GM19240 (cell line): ENCODE results near the gene MPPED2.
"Not testable (repeated sequence)": the region's sequence is repeated elsewhere in the genome, so short reads cannot be mapped to it uniquely, and the experiment has no call there.

Source experiments
- DNase-seq: peaks from one replicate; pipeline ENCODE4 v3.0.0; 2011; ENCODE audit warnings: low spot score; ENCODE audit not compliant: insufficient read length

Gene MPPED2

DNA sequence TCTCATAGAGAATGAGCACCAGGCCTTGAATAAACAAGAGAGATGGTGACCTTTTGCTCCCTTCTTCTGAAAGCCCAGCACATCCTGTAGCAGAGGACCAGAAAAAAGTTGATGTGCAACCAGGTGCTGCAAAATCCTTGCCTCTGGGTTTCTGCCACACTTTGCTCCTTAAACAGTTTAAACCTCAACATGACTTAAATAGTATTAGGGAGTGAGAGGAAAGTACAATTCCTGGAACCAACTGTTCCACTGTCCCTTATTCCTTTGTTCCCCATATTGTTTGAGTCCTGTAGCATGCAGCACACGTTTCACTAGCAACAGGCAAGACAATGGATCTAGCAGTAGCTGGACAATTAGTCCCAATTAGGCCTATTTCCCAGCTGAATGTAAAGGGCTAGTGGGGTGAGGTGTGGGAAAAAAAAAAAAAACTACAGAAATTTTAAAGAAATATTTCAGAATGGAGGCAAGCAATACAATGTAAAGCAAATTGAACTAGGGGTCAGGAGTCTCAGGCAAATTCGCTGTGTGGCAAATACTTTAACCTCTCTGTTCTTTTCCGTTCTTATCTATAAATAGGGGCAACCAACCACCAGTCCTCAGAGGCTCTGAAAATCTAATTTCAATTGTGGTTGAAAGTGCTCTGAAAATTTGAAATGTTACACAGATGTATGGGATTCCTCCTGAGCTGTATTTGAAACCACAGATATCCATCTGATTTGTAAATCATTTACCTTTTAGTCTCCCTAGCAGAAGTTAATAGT, 6.6 kb downstream of the MPPED2 start:
- no peak for DNase-seq

DNA sequence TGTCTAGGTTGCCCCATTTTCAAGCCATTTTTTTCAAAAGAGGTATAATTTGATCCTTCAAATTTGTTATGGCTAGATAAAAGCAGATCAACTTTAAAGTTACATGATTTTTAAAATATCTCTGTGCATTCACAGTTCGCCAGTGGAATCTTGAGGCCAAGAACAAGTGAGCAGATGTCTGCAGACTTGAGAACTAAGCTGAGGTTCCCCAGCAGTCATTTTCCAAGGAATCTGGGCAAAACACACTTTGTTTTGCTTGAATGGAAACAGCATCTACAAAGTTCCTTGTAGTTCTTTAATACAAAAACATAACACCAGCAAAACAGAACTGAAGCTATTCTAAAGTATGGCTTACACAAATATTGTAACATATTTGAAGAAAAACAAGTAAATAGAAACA, 7.7 kb downstream of the MPPED2 start:
- DNase-seq: no peak

DNA sequence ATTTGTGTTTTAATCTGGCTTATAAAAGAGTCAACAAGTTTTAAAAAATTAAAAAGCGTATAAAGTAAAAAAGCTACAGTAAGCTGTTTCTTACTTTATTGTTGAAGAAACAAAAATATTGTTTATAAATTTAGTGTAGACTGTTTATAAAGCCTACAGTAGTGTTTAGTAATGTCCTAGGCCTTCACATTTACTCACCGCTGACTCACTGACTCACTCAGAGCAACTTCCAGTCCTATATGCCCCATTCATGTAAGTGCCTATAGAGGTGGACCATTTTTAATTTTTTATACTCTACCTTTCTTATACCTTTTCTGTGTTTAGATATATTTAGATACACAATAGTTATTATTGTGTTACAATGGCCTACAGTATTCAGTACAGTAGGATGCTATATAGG, 12.2 kb downstream of the MPPED2 start:
- DNase-seq: no peak

DNA sequence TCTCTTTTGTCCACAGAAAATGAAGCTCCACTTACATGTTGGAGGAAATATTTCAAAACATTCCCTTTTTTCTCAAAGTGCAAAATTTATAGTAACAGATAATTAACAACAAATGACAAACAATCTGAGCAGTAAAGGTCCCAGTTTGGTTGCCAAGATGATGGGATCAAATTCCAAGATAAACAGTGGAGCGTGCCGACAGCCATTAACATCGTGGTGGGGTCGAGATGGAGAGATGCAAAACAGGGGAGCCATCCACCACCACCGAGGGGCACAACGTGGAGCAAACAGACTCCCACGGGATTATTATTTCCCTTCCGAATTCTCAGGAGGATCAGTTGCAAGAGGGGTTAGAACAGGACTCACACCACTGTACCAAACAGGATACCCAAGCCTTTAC, 17.2 kb downstream of the MPPED2 start:
- no peak for DNase-seq

DNA sequence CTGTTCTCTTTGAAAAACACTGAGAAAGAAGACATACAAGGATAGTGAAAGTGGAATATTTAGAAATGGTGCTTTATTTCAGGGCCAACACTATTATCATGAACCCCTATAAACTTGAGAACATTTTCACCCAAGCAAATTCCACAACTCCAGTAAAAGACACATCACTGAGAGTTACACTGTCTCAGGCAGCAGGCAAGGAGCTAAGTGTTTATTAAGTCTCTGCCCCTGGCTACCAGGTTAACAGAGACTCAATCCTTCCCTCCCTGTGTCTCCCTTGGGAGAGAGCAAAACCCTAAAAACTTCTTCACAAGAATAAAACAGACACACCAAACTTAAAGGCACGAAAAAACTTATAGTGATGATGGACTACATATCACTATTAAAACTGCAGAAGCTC, 18.5 kb downstream of the MPPED2 start:
- DNase-seq: no peak

GRCh38 chr11:30567120-30567519, 19.0 kb downstream of the MPPED2 start:
- no peak for DNase-seq

DNA sequence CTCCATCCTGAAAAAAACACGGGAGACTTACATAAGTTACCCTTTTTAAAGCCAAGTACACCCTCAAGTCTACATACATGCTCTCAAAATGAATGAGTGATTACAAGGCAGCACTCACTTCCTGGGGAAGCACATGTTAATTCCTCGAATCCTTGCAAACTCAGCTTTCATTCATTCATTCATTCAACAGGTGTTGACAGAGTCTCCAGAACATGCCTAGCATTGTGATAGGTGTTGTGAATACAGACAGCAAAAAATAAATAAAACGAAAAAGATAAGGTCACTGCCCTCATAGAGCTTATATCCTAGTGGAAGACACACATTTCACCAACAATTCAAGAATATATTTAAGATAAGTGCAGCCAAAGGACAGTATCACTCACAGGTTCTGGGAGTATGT, 19.7 kb downstream of the MPPED2 start:
- no peak for DNase-seq

- DNase-seq: no peak
Measured at GRCh38 chr11:30565027-30565426, 21.1 kb downstream of the MPPED2 start.

DNA sequence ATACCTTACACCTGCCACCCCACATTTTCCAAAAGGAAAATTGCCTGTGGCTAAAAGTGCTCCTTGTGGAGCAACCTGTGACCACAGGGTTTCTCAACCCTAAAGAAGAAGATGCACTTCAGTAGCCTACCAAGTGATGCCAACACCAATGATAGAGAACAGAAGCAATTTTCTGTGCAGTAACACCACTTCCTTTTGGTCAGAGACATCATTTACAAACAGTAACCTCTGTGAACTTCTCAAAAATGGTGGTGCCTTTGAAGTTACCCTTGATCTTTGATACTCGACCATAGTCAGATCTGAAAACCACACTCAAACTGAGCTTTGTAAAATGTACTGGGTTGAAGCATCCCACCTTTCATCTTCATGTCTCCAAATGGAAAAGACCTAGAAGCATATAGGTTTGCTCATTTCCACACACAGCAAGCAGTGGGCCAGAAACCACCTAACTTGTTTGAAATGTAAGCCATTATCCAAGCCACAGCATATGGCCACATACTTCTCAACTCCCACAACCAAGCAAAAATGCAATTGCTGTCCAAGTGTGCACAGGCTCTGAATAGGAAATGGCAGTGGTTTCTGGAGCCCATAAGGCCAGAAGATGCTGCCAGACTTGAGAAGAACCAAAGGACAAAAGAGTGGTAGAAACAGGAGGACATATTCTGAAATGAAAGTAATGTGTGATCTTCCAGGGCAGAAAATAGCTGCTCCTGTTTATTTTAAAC, 24.3 kb downstream of the MPPED2 start:
- no peak for DNase-seq

DNA sequence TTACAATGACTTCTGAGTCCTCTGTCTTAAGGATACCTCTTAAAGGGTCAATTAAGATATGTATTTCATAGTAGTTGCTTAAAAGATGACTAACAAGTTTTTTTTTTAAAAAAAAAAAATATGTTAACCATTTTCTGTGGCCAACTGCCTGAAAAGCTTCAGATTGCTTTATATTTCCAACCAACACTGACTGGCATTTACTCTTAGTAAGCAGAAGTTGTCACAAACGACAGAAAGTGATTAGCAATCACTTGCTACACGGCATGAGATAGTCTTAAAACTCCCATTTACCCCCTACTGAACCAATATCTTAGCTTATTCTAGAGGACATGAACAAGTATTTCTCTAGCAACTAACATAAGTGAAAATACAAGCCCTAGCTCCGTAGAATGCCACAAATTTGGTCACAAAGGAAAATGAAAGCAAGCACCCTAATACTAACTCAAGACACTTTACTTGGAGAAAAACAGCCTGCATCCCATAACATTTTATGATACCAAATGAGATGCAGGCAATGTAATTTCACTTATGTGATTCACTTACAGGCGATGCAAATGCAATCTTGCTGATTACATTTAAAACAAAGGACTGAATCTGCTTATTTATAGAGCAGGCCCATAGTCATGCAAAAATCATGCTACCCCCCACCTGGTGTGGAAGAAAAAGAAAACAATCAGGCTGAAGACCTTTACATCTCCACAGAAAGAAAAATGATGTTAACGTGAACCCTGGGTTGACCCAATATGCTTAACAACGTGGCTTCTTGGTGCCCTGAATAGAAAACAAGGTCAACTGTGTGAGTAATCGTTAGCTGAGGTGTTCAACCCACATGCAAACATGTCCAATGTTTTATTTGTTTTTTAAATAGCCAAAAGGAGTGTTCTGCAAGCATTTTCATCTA, 25.7 kb downstream of the MPPED2 start:
- no peak for DNase-seq

DNA sequence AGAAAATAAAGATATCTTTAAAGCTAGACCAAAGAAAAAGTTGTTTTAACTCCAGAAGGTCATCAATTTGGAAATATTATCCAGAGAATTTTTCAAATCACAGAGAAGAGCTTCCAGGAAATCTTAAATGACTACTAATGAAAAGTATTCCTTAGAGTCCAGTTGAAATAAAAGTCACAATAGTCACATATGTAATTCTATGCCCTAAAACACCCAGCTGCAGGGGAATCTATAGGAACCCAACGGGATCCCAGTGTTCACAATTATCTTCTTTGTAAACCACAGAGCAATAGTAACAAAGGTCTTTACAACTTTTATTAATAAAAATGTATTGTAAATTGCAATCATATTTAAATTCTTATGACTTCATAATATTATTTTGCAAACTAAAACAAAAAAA, 27.1 kb downstream of the MPPED2 start:
- DNase-seq: no peak

GRCh38 chr11:30554587-30554986, 31.6 kb downstream of the MPPED2 start:
- DNase-seq: not testable (repeated sequence)

DNA sequence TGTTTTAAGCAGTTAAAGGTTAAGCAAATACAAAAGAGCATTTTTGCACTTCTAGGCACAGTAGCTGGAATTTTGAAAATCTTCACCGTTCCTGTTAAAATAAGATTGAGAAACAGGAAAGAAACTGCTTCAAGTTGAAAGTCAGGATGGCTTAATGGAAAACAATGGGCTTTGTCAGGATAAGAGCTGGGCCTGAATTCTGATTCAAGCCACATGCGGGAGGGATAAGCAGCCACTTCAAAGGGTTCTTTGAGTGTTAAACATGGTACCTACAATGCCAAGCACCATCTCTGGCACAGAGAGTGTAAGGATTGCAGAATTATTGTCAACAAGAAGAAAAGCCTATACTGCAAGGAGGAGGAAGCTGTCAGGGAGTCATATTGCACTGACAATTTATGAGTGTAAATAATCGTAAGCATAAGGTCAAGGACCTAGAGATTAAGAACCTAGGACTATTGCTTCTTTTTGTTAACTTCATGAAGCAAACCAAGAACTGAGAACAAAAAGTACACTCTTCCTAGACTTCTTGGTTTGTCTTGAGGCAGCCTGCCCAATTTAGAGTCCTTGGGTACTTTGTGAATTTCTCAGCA, 32.5 kb downstream of the MPPED2 start:
- no peak for DNase-seq

DNA sequence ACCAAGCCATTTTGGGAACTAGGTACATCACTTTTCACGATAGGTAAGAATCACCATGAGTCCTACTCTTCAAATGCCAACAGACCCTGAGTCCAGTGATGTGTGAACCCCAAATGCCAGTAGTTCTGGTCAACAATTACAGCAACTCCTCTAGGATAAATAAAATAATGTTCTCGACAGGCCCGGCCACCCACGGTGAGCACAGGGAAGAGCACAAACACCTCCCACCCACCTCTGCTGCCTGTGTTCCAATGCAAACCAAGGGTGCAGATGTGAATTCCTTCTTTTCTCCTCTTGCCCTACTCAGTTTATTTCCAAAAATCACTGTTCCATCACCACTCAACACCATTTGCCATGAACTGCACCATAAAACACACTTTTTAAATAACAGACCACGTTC, 33.3 kb downstream of the MPPED2 start:
- no peak for DNase-seq

DNA sequence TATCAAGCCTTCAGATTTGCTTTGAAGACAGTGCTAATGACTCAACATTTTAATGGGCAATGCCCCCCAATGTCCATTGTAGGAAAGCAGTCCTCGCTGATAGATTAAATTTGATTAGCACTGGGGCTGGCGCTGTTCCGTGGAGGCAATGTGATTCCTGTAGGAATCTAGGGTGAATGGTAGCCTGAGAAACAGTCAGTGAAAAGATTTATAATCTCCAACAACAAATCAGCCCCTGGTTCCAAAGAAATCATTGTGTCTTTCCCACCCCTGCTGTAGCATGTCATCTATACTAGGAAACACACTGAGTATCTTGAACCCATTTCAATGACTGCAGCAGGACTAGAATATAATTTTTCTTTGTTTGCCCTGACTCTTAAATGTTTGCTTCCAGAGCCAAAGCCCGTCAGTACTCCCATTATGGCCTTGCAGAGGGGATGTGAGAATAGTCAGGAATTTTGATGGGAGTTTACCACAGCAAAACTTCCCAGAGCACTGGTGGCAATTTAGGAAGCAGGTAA, 36.1 kb downstream of the MPPED2 start:
- DNase-seq: no peak

- no peak for DNase-seq
Measured at GRCh38 chr11:30549565-30549964, 36.6 kb downstream of the MPPED2 start.

- DNase-seq: no peak
Measured at GRCh38 chr11:30546334-30546733, 39.8 kb downstream of the MPPED2 start.

- no peak for DNase-seq
Measured at GRCh38 chr11:30545507-30545906, 40.6 kb downstream of the MPPED2 start.

DNA sequence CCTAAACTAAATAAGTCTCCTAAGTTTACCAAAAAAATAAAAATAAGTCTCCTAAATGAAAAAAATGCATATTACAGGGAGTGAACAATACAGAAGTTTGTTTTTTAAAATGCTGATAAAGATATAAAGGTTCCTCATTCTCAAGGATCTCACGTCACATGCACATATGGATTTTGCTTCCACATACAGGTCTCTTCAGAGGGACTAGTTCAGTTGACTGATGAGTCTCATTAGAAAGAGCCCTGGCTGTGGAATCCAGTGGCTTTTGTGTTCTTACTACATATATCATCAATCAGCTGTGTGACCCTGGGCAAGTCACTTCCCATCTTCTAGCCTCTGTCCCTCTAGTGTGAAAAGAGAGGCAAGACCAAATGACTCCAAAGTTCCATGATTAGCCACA, 43.1 kb downstream of the MPPED2 start:
- DNase-seq: no peak

- DNase-seq: no peak
Measured at GRCh38 chr11:30540781-30541180, 45.4 kb downstream of the MPPED2 start.

DNA sequence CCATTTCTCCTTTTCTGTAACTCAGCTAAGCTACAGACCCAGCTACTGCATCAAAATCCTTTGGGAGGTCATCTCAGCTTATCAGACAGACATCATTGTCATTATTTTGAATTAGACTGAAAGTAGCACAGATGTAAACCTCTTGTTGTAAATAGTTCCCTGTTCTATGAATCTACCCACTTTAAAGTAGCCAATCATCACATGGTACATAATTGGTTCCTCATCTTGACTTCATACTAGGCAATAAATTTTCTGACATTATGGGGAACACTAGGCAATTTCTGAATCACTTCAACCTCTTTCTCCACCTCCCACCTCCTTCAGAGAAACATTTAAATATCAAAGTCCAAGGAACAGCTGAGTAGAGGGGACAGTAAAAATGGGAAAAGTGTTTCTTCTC, 47.9 kb downstream of the MPPED2 start:
- DNase-seq: no peak
